DOHH2 (cell line): ENCODE results near the gene OVCA2.

Source experiments
- CTCF ChIP-seq: fragments of 200-600 bp; sonication (generic); IDR thresholded peaks from one replicate; pipeline ENCODE4 v1.5.1; 2014; ENCODE audit warnings: antibody characterized with exemption, mild to moderate bottlenecking, low read depth, low read length; ENCODE audit not compliant: poor library complexity, severe bottlenecking
- EZH2phosphoT487 ChIP-seq: fragments of 200-600 bp; sonication (generic); IDR thresholded peaks from 2 replicates; pipeline ENCODE4 v1.6.1; 2017; ENCODE audit warnings: borderline replicate concordance, mild to moderate bottlenecking, antibody characterized with exemption, low read length, moderate library complexity, mixed read lengths

- no peak for TF ChIP-seq CTCF
- TF ChIP-seq EZH2phosphoT487: no peak
Measured at GRCh38 chr17:2004435-2004952, 37.3 kb upstream of the OVCA2 start.
